Ecto neural progenitor cell (in vitro differentiated cells): ENCODE measurements around the gene TBXAS1.

Experiments
- DNase-seq: peaks from one replicate; pipeline ENCODE4 v3.0.0-alpha.2; 2018; ENCODE audit warnings: low spot score

TBXAS1 gene

GRCh38 chr7:140050100-140050499 is 221.0 kb downstream of the TBXAS1 start:
- no peak for DNase-seq

- no peak for DNase-seq
Observed at GRCh38 chr7:140051820-140052219, 222.8 kb downstream of the TBXAS1 start.

GRCh38 chr7:140053812-140054539 is 224.9 kb downstream of the TBXAS1 start:
- DNase-seq = no peak

- DNase-seq = no peak
Observed at GRCh38 chr7:140054751-140055150, 225.7 kb downstream of the TBXAS1 start.

- DNase-seq = no peak
Observed at GRCh38 chr7:140055833-140056232, 226.8 kb downstream of the TBXAS1 start.

GRCh38 chr7:140056431-140057142 is 227.5 kb downstream of the TBXAS1 start:
- no peak for DNase-seq

GRCh38 chr7:140057143-140057535 is 228.1 kb downstream of the TBXAS1 start:
- no peak for DNase-seq

- DNase-seq = no peak
Observed at GRCh38 chr7:140058517-140058916, 229.5 kb downstream of the TBXAS1 start.

GRCh38 chr7:140059273-140060242 is 230.5 kb downstream of the TBXAS1 start:
- no peak for DNase-seq

- no peak for DNase-seq
Observed at GRCh38 chr7:140060243-140060630, 231.2 kb downstream of the TBXAS1 start.

- DNase-seq = no peak
Observed at GRCh38 chr7:140060788-140061606, 231.9 kb downstream of the TBXAS1 start.

GRCh38 chr7:140061607-140061930 is 232.5 kb downstream of the TBXAS1 start:
- no peak for DNase-seq

- DNase-seq = peak; percentile 56
Observed at GRCh38 chr7:140062118-140062527, 233.1 kb downstream of the TBXAS1 start.

GRCh38 chr7:140062528-140063299 is 233.7 kb downstream of the TBXAS1 start, which contains the start of gene PARP12:
Gene PARP12, minus strand, starts transcription at chr7:140062951. Its CDS starts 104 bp downstream, at chr7:140062847.
- DNase-seq = peak; percentile 71

GRCh38 chr7:140067052-140067451 is 238.0 kb downstream of the TBXAS1 start:
- DNase-seq = no peak

GRCh38 chr7:140068033-140068432 is 239.0 kb downstream of the TBXAS1 start:
- no peak for DNase-seq

- no peak for DNase-seq
Observed at GRCh38 chr7:140069298-140069949, 240.4 kb downstream of the TBXAS1 start.
